HepG2 (cell line): ENCODE measurements around the gene BRD2. TPM values are rescaled to one million over a fixed set of nuclear protein-coding genes. Genes with fewer than 3 reads are reported as not detected.
A peak's percentile ranks its signal among the peaks of the same experiment; 100 is the strongest.

ENCODE experiments used
- BORCS8-MEF2B ChIP-seq: sonication (generic); formaldehyde crosslinking; IDR thresholded peaks from 2 replicates; pipeline ENCODE4 v1.8.0; 2022; ENCODE audit warnings: mild to moderate bottlenecking, missing genetic modification reagents
- DNMT1 ChIP-seq: sonication (generic); formaldehyde crosslinking; IDR thresholded peaks from 2 replicates; pipeline ENCODE4 v1.5.1; 2020; ENCODE audit warnings: mild to moderate bottlenecking, missing genetic modification reagents
- EED ChIP-seq: sonication (generic); formaldehyde crosslinking; IDR thresholded peaks from 2 replicates; pipeline ENCODE4 v1.5.0; 2020; ENCODE audit warnings: mild to moderate bottlenecking, missing genetic modification reagents
- FIP1L1 ChIP-seq: fragments of 200-400 bp; formaldehyde crosslinking; IDR thresholded peaks from 2 replicates; pipeline ENCODE4 v1.6.1; 2018; ENCODE audit warnings: low read depth, mild to moderate bottlenecking, low read length, moderate library complexity, borderline replicate concordance; ENCODE audit not compliant: insufficient read depth
- FLYWCH1 ChIP-seq: sonication (generic); formaldehyde crosslinking; IDR thresholded peaks from 2 replicates; pipeline ENCODE4 v1.8.1; 2023; ENCODE audit warnings: mild to moderate bottlenecking, missing genetic modification reagents
- HDAC1 ChIP-seq: sonication (generic); formaldehyde crosslinking; IDR thresholded peaks from 2 replicates; pipeline ENCODE4 v1.5.1; 2020; ENCODE audit warnings: mild to moderate bottlenecking, missing genetic modification reagents
- HOXA3 ChIP-seq: sonication (generic); formaldehyde crosslinking; IDR thresholded peaks from 2 replicates; pipeline ENCODE4 v1.5.0; 2020; ENCODE audit warnings: missing genetic modification reagents
- KDM4B ChIP-seq: sonication (generic); formaldehyde crosslinking; IDR thresholded peaks from 2 replicates; pipeline ENCODE4 v1.4.0; 2020; ENCODE audit warnings: missing genetic modification reagents
- MBD4 ChIP-seq: IDR thresholded peaks from 2 replicates; pipeline ENCODE4 v1.6.1; 2012; ENCODE audit warnings: low read length, inconsistent platforms, borderline replicate concordance
- SMC3 ChIP-seq: IDR thresholded peaks from 2 replicates; pipeline ENCODE4 v1.6.1; 2011; ENCODE audit warnings: low read length, improper control_type of control experiment
- TCF12 ChIP-seq, 2 experiments: fragments of 450-650 bp in 1 of 2; sonication (generic) in 1 of 2; formaldehyde crosslinking in 1 of 2; IDR thresholded peaks; 2 replicates each; pipeline versions ENCODE4 v1.6.1 to v1.8.0; 2017 to 2022; ENCODE audit warnings: antibody characterized with exemption in 1 of 2, mild to moderate bottlenecking in 1 of 2, missing genetic modification reagents in 1 of 2, moderate library complexity in 1 of 2
- ZFP62 ChIP-seq: sonication (generic); formaldehyde crosslinking; IDR thresholded peaks from 2 replicates; pipeline ENCODE4 v1.4.0; 2020; ENCODE audit warnings: missing genetic modification reagents
- ZNF460 ChIP-seq: sonication (generic); formaldehyde crosslinking; IDR thresholded peaks from 2 replicates; pipeline ENCODE4 v1.5.1; 2020; ENCODE audit warnings: missing genetic modification reagents, mild to moderate bottlenecking, borderline replicate concordance
- ZNF562 ChIP-seq: sonication (generic); formaldehyde crosslinking; IDR thresholded peaks from 2 replicates; pipeline ENCODE4 v1.8.0; 2022; ENCODE audit warnings: missing genetic modification reagents, borderline replicate concordance
- ZNF572 ChIP-seq: sonication (generic); formaldehyde crosslinking; IDR thresholded peaks from 2 replicates; pipeline ENCODE4 v1.5.1; 2020; ENCODE audit warnings: mild to moderate bottlenecking, missing genetic modification reagents
- ZNF615 ChIP-seq: sonication (generic); formaldehyde crosslinking; IDR thresholded peaks from 2 replicates; pipeline ENCODE4 v1.5.0; 2020; ENCODE audit warnings: mild to moderate bottlenecking, missing genetic modification reagents, borderline replicate concordance
- ZNF619 ChIP-seq: sonication (generic); formaldehyde crosslinking; IDR thresholded peaks from 2 replicates; pipeline ENCODE4 v1.4.0; 2020; ENCODE audit warnings: mild to moderate bottlenecking, missing genetic modification reagents
- ZSCAN20 ChIP-seq: sonication (generic); formaldehyde crosslinking; IDR thresholded peaks from 2 replicates; pipeline ENCODE4 v1.4.0; 2020; ENCODE audit warnings: missing genetic modification reagents, mild to moderate bottlenecking, borderline replicate concordance
- polyA plus RNA-seq, 8 experiments: library from polyadenylated mRNA; depleted of rRNA in 3 of 8; stranded (reverse) in 7 of 8; unstranded in 1 of 8; fragments of >200 nt; fragmentation: Illumina TruSeq in 4 of 8; extraction: Trizol in 4 of 8; gene quantifications; 2 replicates each; pipeline versions ENCODE4 v1.2.1 to v1.2.3, GENCODE V29; 2011 to 2016; ENCODE audit warnings: low read depth in 4 of 8, missing spikeins in 1 of 8, mixed read lengths in 1 of 8; ENCODE audit not compliant: insufficient read depth in 1 of 8
- total RNA-seq, 5 experiments: library from RNA; depleted of rRNA; stranded (reverse); fragments of >200 nt; fragmentation: Illumina TruSeq; extraction: Trizol; gene quantifications; 2 replicates each; pipeline ENCODE4 v1.2.3, GENCODE V29; 2016; ENCODE audit warnings: low read depth in 1 of 5
- TF ChIP-seq, protein P1 (sequence below): sonication (generic); formaldehyde crosslinking; IDR thresholded peaks from 2 replicates; pipeline ENCODE4 v1.4.0; 2020; ENCODE audit warnings: missing genetic modification reagents
- TF ChIP-seq, protein P2 (sequence below): sonication (generic); formaldehyde crosslinking; IDR thresholded peaks from 2 replicates; pipeline ENCODE4 v1.4.0; 2020; ENCODE audit warnings: mild to moderate bottlenecking, missing genetic modification reagents
- TF ChIP-seq, protein P3 (sequence below): sonication (generic); formaldehyde crosslinking; IDR thresholded peaks from 2 replicates; pipeline ENCODE4 v1.8.1; 2023; ENCODE audit warnings: mild to moderate bottlenecking, missing genetic modification reagents
- TF ChIP-seq, protein P4 (sequence below): sonication (generic); formaldehyde crosslinking; IDR thresholded peaks from 2 replicates; pipeline ENCODE4 v1.8.0; 2022; ENCODE audit warnings: mild to moderate bottlenecking, missing genetic modification reagents, moderate library complexity

BRD2 gene
- total and polyA plus RNA-seq, 2 of the 13 experiments (the other 11 are each of a cell fraction or from before 2014, with no cell fraction given): 143 to 202 TPM

- TF ChIP-seq, protein P1, sequence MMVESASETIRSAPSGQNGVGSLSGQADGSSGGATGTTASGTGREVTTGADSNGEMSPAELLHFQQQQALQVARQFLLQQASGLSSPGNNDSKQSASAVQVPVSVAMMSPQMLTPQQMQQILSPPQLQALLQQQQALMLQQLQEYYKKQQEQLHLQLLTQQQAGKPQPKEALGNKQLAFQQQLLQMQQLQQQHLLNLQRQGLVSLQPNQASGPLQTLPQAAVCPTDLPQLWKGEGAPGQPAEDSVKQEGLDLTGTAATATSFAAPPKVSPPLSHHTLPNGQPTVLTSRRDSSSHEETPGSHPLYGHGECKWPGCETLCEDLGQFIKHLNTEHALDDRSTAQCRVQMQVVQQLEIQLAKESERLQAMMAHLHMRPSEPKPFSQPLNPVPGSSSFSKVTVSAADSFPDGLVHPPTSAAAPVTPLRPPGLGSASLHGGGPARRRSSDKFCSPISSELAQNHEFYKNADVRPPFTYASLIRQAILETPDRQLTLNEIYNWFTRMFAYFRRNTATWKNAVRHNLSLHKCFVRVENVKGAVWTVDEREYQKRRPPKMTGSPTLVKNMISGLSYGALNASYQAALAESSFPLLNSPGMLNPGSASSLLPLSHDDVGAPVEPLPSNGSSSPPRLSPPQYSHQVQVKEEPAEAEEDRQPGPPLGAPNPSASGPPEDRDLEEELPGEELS (CRISPR knock-in tag): peak; percentile 11; the same call in 1 of the 2 replicates
- TF ChIP-seq HDAC1 (no peak; the same call in 1 of the 2 replicates), ZNF562 (no peak), ZNF572 (CRISPR knock-in tag) (peak; percentile 31; the same call in 1 of the 2 replicates), TCF12 (IDR thresholded peaks at IDR 0.05) (no peak), TCF12 (CRISPR knock-in tag; IDR thresholded peaks at IDR 0.05) (0 out of 2 replicates have a peak, but pooled peaks have one; percentile 79), SMC3 (no peak), EED (no peak; the same call in 1 of the 2 replicates), BORCS8-MEF2B (CRISPR knock-in tag) (no peak; the same call in 1 of the 2 replicates), DNMT1 (CRISPR knock-in tag) (no peak; the same call in 1 of the 2 replicates), FIP1L1 (peak; percentile 48; the same call in 1 of the 2 replicates), ZNF619 (no peak), HOXA3 (CRISPR knock-in tag) (peak; percentile 57), KDM4B (CRISPR knock-in tag) (peak; percentile 6), ZNF615 (CRISPR knock-in tag) (peak; percentile 28; the same call in 1 of the 2 replicates), ZNF460 (CRISPR knock-in tag) (no peak), ZFP62 (CRISPR knock-in tag) (no peak), FLYWCH1 (CRISPR knock-in tag) (no peak), MBD4 (no peak), ZSCAN20 (CRISPR knock-in tag) (peak; percentile 58; the same call in 1 of the 2 replicates)
- TF ChIP-seq, protein P2, sequence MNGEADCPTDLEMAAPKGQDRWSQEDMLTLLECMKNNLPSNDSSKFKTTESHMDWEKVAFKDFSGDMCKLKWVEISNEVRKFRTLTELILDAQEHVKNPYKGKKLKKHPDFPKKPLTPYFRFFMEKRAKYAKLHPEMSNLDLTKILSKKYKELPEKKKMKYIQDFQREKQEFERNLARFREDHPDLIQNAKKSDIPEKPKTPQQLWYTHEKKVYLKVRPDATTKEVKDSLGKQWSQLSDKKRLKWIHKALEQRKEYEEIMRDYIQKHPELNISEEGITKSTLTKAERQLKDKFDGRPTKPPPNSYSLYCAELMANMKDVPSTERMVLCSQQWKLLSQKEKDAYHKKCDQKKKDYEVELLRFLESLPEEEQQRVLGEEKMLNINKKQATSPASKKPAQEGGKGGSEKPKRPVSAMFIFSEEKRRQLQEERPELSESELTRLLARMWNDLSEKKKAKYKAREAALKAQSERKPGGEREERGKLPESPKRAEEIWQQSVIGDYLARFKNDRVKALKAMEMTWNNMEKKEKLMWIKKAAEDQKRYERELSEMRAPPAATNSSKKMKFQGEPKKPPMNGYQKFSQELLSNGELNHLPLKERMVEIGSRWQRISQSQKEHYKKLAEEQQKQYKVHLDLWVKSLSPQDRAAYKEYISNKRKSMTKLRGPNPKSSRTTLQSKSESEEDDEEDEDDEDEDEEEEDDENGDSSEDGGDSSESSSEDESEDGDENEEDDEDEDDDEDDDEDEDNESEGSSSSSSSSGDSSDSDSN (CRISPR knock-in tag): peak; percentile 15; the same call in 1 of the 2 replicates
- TF ChIP-seq, protein P3, sequence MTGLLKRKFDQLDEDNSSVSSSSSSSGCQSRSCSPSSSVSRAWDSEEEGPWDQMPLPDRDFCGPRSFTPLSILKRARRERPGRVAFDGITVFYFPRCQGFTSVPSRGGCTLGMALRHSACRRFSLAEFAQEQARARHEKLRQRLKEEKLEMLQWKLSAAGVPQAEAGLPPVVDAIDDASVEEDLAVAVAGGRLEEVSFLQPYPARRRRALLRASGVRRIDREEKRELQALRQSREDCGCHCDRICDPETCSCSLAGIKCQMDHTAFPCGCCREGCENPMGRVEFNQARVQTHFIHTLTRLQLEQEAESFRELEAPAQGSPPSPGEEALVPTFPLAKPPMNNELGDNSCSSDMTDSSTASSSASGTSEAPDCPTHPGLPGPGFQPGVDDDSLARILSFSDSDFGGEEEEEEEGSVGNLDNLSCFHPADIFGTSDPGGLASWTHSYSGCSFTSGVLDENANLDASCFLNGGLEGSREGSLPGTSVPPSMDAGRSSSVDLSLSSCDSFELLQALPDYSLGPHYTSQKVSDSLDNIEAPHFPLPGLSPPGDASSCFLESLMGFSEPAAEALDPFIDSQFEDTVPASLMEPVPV (CRISPR knock-in tag): peak; percentile 35; the same call in 1 of the 2 replicates
- TF ChIP-seq, protein P4, sequence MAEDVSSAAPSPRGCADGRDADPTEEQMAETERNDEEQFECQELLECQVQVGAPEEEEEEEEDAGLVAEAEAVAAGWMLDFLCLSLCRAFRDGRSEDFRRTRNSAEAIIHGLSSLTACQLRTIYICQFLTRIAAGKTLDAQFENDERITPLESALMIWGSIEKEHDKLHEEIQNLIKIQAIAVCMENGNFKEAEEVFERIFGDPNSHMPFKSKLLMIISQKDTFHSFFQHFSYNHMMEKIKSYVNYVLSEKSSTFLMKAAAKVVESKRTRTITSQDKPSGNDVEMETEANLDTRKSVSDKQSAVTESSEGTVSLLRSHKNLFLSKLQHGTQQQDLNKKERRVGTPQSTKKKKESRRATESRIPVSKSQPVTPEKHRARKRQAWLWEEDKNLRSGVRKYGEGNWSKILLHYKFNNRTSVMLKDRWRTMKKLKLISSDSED: peak; percentile 14; the same call in 1 of the 2 replicates
Observed at GRCh38 chr6:32969685-32970412, 1.5 kb downstream of the BRD2 start (continued).
